Muscle layer of colon (tissue), 2 donors: ENCODE measurements around the gene CCDC85C.
A peak's percentile ranks its signal among the peaks of the same experiment; 100 is the strongest.

ENCODE experiments used
- H3K27ac ChIP-seq: one replicate; pipeline ENCODE4 v1.7.0; 2013; ENCODE audit warnings: low read depth, mild to moderate bottlenecking, low read length, moderate library complexity
- H3K27me3 ChIP-seq, 2 donors: one replicate each; pipeline ENCODE4 v1.7.0; 2013; ENCODE audit warnings: low read length in 2 of 2, mild to moderate bottlenecking in 2 of 2; ENCODE audit not compliant: insufficient read depth in 2 of 2, control insufficient read depth in 1 of 2
- H3K36me3 ChIP-seq: one replicate; pipeline ENCODE4 v1.7.0; 2013; ENCODE audit warnings: mild to moderate bottlenecking, low read length; ENCODE audit not compliant: insufficient read depth
- H3K4me1 ChIP-seq: one replicate; pipeline ENCODE4 v1.7.0; 2013; ENCODE audit warnings: mild to moderate bottlenecking, low read length; ENCODE audit not compliant: insufficient read depth
- H3K4me3 ChIP-seq, 2 donors: one replicate each; pipeline ENCODE4 v1.7.0; 2013; ENCODE audit warnings: low read length in 2 of 2, low read depth in 1 of 2, mild to moderate bottlenecking in 1 of 2, moderate library complexity in 1 of 2
- H3K9ac ChIP-seq: one replicate; pipeline ENCODE4 v1.7.0; 2013; ENCODE audit warnings: low read length
- H3K9me3 ChIP-seq: one replicate; pipeline ENCODE4 v1.7.0; 2013; ENCODE audit warnings: mild to moderate bottlenecking, low read length
- donor health status: abdominal sarcoma.
- donor health status: Adenocarcinoma of cecum.

CCDC85C gene

GRCh38 chr14:99525699-99526080 is 78.3 kb downstream of the CCDC85C start:
- no peaks in the 10 kb centered on the region for H3K36me3 ChIP-seq
- H3K4me1 ChIP-seq: peaks cover 38% of the 10 kb centered on the region
- H3K27me3 ChIP-seq: no peaks in the 10 kb centered on the region
- H3K4me3 ChIP-seq: no peak overlapping the region
- no peak overlapping the region for H3K27ac ChIP-seq
- H3K9me3 ChIP-seq: no peaks in the 10 kb centered on the region
- no peak overlapping the region for H3K9ac ChIP-seq

- H3K9ac ChIP-seq: no peak overlapping the region
- no peaks in the 10 kb centered on the region for H3K9me3 ChIP-seq
- peaks cover 38% of the 10 kb centered on the region for H3K4me1 ChIP-seq
- peak overlapping the region; percentile 81 for H3K27ac ChIP-seq
- H3K4me3 ChIP-seq: no peak overlapping the region
- no peaks in the 10 kb centered on the region for H3K36me3 ChIP-seq
- H3K27me3 ChIP-seq: no peaks in the 10 kb centered on the region
These were observed 79.0 kb downstream of the CCDC85C start for GRCh38 chr14:99524804-99525698.

- no peak overlapping the region for H3K9ac ChIP-seq
- H3K27me3 ChIP-seq: no peaks in the 10 kb centered on the region
- peak overlapping the region; percentile 81 for H3K27ac ChIP-seq
- no peaks in the 10 kb centered on the region for H3K36me3 ChIP-seq
- H3K4me3 ChIP-seq: no peak overlapping the region
- no peaks in the 10 kb centered on the region for H3K9me3 ChIP-seq
- H3K4me1 ChIP-seq: peaks cover 38% of the 10 kb centered on the region
These were observed 79.8 kb downstream of the CCDC85C start for GRCh38 chr14:99524091-99524661.

- Histone ChIP-seq H3K27ac (peak overlapping the region; percentile 79), H3K4me3 (no peak overlapping the region), H3K36me3 (no peaks in the 10 kb centered on the region), H3K9ac (no peak overlapping the region), H3K9me3 (no peaks in the 10 kb centered on the region), H3K4me1 (peaks cover 40% of the 10 kb centered on the region), H3K27me3 (no peaks in the 10 kb centered on the region)
These were observed 80.3 kb downstream of the CCDC85C start for GRCh38 chr14:99523704-99524055.

GRCh38 chr14:99522934-99523703 is 80.9 kb downstream of the CCDC85C start:
- H3K27ac ChIP-seq: peak overlapping the region; percentile 79
- H3K27me3 ChIP-seq: no peaks in the 10 kb centered on the region
- no peak overlapping the region for H3K4me3 ChIP-seq
- H3K36me3 ChIP-seq: no peaks in the 10 kb centered on the region
- H3K9me3 ChIP-seq: no peaks in the 10 kb centered on the region
- no peak overlapping the region for H3K9ac ChIP-seq
- H3K4me1 ChIP-seq: peaks cover 45% of the 10 kb centered on the region

GRCh38 chr14:99522457-99522891 is 81.5 kb downstream of the CCDC85C start:
- Histone ChIP-seq H3K4me1 (peaks cover 48% of the 10 kb centered on the region), H3K27ac (peak overlapping the region; percentile 79)

GRCh38 chr14:99522025-99522401 is 82.0 kb downstream of the CCDC85C start:
- Histone ChIP-seq H3K4me3 (no peak overlapping the region), H3K27me3 (no peaks in the 10 kb centered on the region), H3K27ac (no peak overlapping the region), H3K36me3 (no peaks in the 10 kb centered on the region), H3K9me3 (no peaks in the 10 kb centered on the region), H3K9ac (no peak overlapping the region), H3K4me1 (peaks cover 48% of the 10 kb centered on the region)

More at GRCh38 chr14:99522457-99522891, 81.5 kb downstream of the CCDC85C start:
- no peak overlapping the region for H3K4me3 ChIP-seq
- H3K27me3 ChIP-seq: no peaks in the 10 kb centered on the region
- H3K36me3 ChIP-seq: no peaks in the 10 kb centered on the region
- H3K9me3 ChIP-seq: no peaks in the 10 kb centered on the region
- H3K9ac ChIP-seq: no peak overlapping the region

GRCh38 chr14:99521176-99522024 is 82.6 kb downstream of the CCDC85C start:
- no peak overlapping the region for H3K27ac ChIP-seq
- no peaks in the 10 kb centered on the region for H3K36me3 ChIP-seq
- no peak overlapping the region for H3K9ac ChIP-seq
- H3K4me1 ChIP-seq: peaks cover 48% of the 10 kb centered on the region
- H3K27me3 ChIP-seq: no peaks in the 10 kb centered on the region
- H3K9me3 ChIP-seq: no peaks in the 10 kb centered on the region
- no peak overlapping the region for H3K4me3 ChIP-seq

GRCh38 chr14:99520571-99521081 is 83.4 kb downstream of the CCDC85C start:
- no peak overlapping the region for H3K27ac ChIP-seq
- H3K4me1 ChIP-seq: peaks cover 48% of the 10 kb centered on the region
- H3K36me3 ChIP-seq: no peaks in the 10 kb centered on the region
- H3K27me3 ChIP-seq: no peaks in the 10 kb centered on the region
- no peak overlapping the region for H3K9ac ChIP-seq
- H3K4me3 ChIP-seq: no peak overlapping the region
- H3K9me3 ChIP-seq: no peaks in the 10 kb centered on the region

- Histone ChIP-seq H3K9ac (no peak overlapping the region), H3K27me3 (no peaks in the 10 kb centered on the region), H3K27ac (no peak overlapping the region), H3K36me3 (peaks cover 4% of the 10 kb centered on the region), H3K4me1 (peaks cover 44% of the 10 kb centered on the region), H3K9me3 (no peaks in the 10 kb centered on the region), H3K4me3 (no peak overlapping the region)
These were observed 84.0 kb downstream of the CCDC85C start for GRCh38 chr14:99519931-99520421.
